Middle frontal gyrus (tissue), 1 donor: ENCODE measurements around the gene MARK1.

Source experiments
- DNase-seq: peaks from one replicate; pipeline ENCODE4 v3.0.0-alpha.2; 2015; ENCODE audit warnings: low spot score; ENCODE audit errors: extremely low spot score

The MARK1 gene

DNA sequence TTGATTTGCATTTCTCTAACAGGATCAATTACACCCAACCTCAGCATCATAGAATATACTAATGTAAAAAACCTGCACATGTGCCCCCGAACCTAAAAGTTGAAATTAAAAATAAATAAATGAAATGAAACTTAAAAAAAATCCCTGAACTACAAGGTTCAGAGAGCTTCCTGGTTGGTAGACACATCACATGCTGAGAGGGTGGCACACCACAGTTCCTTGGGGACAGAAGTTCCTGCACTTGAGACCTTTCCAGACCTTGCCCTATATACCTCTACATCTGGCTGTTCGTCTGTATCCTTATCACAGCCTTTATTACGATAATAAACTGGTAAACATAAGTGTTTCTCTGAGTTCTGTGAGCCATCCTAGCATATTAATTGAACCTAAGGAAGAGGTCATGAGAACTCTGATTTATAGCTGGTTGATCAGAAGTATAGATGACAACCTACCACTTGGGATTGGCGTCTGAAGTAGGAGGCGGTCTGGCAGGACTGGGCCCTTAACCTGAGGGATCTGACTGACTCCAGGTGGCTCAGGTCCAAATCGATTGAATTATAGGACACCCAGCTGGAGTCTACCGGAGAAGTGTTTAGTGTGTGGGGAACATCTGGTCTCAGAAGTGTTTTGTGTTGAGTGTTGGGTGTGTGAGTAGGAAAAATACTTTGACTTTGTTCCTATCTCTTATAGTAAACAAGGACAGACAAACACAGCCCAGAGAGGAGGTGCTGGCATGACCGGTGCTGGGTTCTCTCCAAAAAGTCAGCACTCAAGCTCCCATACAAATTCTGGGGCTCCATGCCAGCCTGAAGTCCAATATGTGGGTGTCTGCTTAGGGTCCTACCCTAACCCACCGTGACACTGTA lies 181.2 kb downstream of the MARK1 start:
- no peak for DNase-seq

GRCh38 chr1:220710333-220710732 lies 182.4 kb downstream of the MARK1 start:
- no peak for DNase-seq

GRCh38 chr1:220711056-220711809 lies 183.3 kb downstream of the MARK1 start:
- DNase-seq: no peak
